ENCODE measurements around the gene ADGRL3. TPM values are rescaled to one million over a fixed set of nuclear protein-coding genes. Genes with fewer than 3 reads are reported as not detected.

ADGRL3 gene
- total RNA-seq, 4 donors from 2014 or later, result 2.2 to 10.0 (median 4.6) TPM

DNA sequence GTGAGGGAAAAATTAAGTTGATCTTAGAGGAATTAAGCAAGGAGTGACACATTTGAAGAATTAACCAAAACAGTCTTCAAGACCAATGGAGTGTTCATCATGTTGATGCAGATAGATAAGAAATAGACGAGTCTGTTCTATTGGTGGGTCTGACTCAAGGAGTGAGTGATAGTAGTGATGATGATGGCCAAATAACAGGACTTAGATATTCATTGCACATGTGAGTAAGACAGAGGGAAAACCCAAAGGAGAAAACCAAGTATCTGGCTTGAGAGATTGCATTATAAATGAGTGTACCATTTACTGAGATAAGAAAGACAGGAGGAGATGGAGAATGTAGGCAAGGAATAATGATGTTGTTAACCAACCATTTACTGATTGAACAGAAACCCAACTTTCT lies 321.3 kb downstream of the ADGRL3 start:
- Histone ChIP-seq H3K4me3 (no peak overlapping the region), H3K27ac (no peak overlapping the region), H3K36me3 (no peaks in the 10 kb centered on the region), H3K9me3 (no peaks in the 10 kb centered on the region), H3K27me3 (no peaks in the 10 kb centered on the region), H3K4me1 (no peaks in the 10 kb centered on the region)
- no peak for DNase-seq
- in situ Hi-C loops (cut with MboI; ENCODE audit: low pct_ligation_motif_present in 1 of 4, low pct_unique_long_range_greater_than_20kb in 1 of 4, low sequenced_read_pairs in 3 of 4) (no loop called here), intact Hi-C loops (cut with DNase I; ENCODE audit: low total_unique reads) (no loop called here)
- no peak for TF ChIP-seq EP300 (IDR thresholded peaks at IDR 0.05; ENCODE audit: low read depth)
- no peak for TF ChIP-seq POLR2A (IDR thresholded peaks at IDR 0.05)
- TF ChIP-seq POLR2AphosphoS5 (IDR thresholded peaks at IDR 0.05), result no peak
- TF ChIP-seq, protein P1, sequence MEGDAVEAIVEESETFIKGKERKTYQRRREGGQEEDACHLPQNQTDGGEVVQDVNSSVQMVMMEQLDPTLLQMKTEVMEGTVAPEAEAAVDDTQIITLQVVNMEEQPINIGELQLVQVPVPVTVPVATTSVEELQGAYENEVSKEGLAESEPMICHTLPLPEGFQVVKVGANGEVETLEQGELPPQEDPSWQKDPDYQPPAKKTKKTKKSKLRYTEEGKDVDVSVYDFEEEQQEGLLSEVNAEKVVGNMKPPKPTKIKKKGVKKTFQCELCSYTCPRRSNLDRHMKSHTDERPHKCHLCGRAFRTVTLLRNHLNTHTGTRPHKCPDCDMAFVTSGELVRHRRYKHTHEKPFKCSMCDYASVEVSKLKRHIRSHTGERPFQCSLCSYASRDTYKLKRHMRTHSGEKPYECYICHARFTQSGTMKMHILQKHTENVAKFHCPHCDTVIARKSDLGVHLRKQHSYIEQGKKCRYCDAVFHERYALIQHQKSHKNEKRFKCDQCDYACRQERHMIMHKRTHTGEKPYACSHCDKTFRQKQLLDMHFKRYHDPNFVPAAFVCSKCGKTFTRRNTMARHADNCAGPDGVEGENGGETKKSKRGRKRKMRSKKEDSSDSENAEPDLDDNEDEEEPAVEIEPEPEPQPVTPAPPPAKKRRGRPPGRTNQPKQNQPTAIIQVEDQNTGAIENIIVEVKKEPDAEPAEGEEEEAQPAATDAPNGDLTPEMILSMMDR (IDR thresholded peaks at IDR 0.05), result no peak
- 50 to 82% methylated on average over 1 of the region's 1 CpG for WGBS, 2 donors (ENCODE audit: low coverage in 1 of 2)

DNA sequence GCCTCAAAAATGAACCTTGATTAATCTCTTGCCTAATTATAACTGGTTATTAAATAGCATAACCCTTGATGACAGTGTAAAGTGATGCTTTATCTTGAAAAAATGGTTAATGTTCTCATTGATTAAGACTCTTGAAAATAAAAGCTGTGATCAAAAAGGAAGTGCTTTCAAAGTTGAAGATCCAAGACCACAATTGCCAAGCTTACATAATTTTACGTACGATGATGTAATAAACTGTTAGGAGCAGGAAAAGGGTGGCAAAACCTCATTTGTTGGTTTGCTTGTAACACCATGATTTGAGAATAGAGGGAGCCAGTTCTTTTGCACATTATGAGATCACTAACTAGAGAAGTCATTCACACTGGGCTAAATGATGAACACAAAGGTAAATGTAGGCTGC lies 322.2 kb downstream of the ADGRL3 start:
- WGBS, 2 donors (ENCODE audit: low coverage in 1 of 2), result 80 to 92% methylated on average over 2 of the region's 2 CpGs
- intact Hi-C loops (cut with DNase I; ENCODE audit: low total_unique reads) (no loop called here), in situ Hi-C loops (cut with MboI; ENCODE audit: low pct_ligation_motif_present in 1 of 4, low pct_unique_long_range_greater_than_20kb in 1 of 4, low sequenced_read_pairs in 3 of 4) (no loop called here)
- H3K27ac ChIP-seq, result no peak overlapping the region
- no peaks in the 10 kb centered on the region for H3K9me3 ChIP-seq
- TF ChIP-seq, protein P1 (IDR thresholded peaks at IDR 0.05), result no peak
- no peak for TF ChIP-seq POLR2A (IDR thresholded peaks at IDR 0.05)
- TF ChIP-seq POLR2AphosphoS5 (IDR thresholded peaks at IDR 0.05), result no peak
- no peak for TF ChIP-seq EP300 (IDR thresholded peaks at IDR 0.05; ENCODE audit: low read depth)
- H3K27me3 ChIP-seq, result no peaks in the 10 kb centered on the region
- no peak overlapping the region for H3K4me3 ChIP-seq
- DNase-seq, result no peak
- no peaks in the 10 kb centered on the region for H3K4me1 ChIP-seq
- no peaks in the 10 kb centered on the region for H3K36me3 ChIP-seq

DNA sequence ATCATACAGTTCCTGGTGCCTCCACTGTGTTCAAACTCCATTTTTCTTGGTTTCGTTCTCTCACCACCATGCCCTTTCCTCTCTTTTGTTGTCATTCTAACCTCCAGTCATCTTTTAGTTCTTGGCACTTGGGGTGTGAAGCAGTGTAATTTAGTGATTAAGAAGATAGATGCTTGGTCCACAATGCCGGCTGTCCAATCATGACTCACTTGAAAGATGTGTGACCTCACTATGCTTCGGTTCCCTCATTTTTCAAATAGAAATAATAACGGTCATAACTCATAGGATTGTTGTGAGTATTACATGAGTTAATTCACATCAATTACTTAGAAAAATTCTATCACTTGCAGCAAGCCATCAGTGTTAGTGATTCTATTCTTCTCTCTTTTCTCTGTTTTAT lies 327.8 kb downstream of the ADGRL3 start:
- Histone ChIP-seq H3K27me3 (no peaks in the 10 kb centered on the region), H3K9me3 (no peaks in the 10 kb centered on the region), H3K36me3 (no peaks in the 10 kb centered on the region), H3K27ac (no peak overlapping the region), H3K4me3 (no peak overlapping the region), H3K4me1 (no peaks in the 10 kb centered on the region)
- in situ Hi-C loops (cut with MboI; ENCODE audit: low pct_ligation_motif_present in 1 of 4, low pct_unique_long_range_greater_than_20kb in 1 of 4, low sequenced_read_pairs in 3 of 4) (no loop called here), intact Hi-C loops (cut with DNase I; ENCODE audit: low total_unique reads) (no loop called here)
- no peak for DNase-seq
- no peak for TF ChIP-seq POLR2A (IDR thresholded peaks at IDR 0.05)
- no peak for TF ChIP-seq EP300 (IDR thresholded peaks at IDR 0.05; ENCODE audit: low read depth)
- TF ChIP-seq POLR2AphosphoS5 (IDR thresholded peaks at IDR 0.05), result no peak
- TF ChIP-seq, protein P1 (IDR thresholded peaks at IDR 0.05), result no peak
- 81 to 86% methylated on average over 3 to 4 of the region's 4 CpGs for WGBS, 2 donors (ENCODE audit: low coverage in 1 of 2)

DNA sequence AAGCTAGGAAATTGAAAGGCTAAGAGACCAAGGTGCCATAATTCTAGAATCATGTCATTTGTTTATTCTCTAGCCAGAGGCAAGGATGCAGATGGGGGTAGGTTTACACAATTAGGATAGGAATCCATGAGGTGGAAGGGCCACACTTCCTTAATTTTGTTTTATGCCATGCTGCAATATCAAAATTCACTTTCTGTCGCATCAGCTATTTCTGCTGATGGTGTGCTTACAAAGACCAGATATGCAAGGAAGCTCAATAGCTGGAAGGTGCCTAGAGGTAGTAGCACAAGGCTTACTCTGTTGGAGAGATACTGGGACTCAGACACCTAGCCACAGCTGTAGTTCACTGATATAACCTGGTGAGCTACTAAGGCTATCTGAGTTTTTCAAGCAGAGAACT lies 328.5 kb downstream of the ADGRL3 start:
- H3K9me3 ChIP-seq, result no peaks in the 10 kb centered on the region
- no peaks in the 10 kb centered on the region for H3K4me1 ChIP-seq
- DNase-seq, result no peak
- WGBS, 2 donors (ENCODE audit: low coverage in 1 of 2), result 90 to 100% methylated on average over 1 of the region's 1 CpG
- intact Hi-C loops (cut with DNase I; ENCODE audit: low total_unique reads), result no loop called here
- no peaks in the 10 kb centered on the region for H3K36me3 ChIP-seq
- in situ Hi-C loops (cut with MboI; ENCODE audit: low pct_ligation_motif_present in 1 of 4, low pct_unique_long_range_greater_than_20kb in 1 of 4, low sequenced_read_pairs in 3 of 4), result no loop called here
- no peak overlapping the region for H3K4me3 ChIP-seq
- TF ChIP-seq, protein P1 (IDR thresholded peaks at IDR 0.05), result no peak
- TF ChIP-seq EP300 (IDR thresholded peaks at IDR 0.05; ENCODE audit: low read depth), result no peak
- no peak for TF ChIP-seq POLR2A (IDR thresholded peaks at IDR 0.05)
- no peak for TF ChIP-seq POLR2AphosphoS5 (IDR thresholded peaks at IDR 0.05)
- H3K27me3 ChIP-seq, result no peaks in the 10 kb centered on the region
- no peak overlapping the region for H3K27ac ChIP-seq

All from transverse colon (tissue), 4 donors.